ENCODE measurements around the gene KRTCAP2.
"Not testable (repeated sequence)": the region's sequence is repeated elsewhere in the genome, so short reads cannot be mapped to it uniquely, and the experiment has no call there.

The KRTCAP2 gene
- total RNA-seq, result 3.2 reads per million, percentile 12 among the genes with 10 or more reads in this experiment

DNA sequence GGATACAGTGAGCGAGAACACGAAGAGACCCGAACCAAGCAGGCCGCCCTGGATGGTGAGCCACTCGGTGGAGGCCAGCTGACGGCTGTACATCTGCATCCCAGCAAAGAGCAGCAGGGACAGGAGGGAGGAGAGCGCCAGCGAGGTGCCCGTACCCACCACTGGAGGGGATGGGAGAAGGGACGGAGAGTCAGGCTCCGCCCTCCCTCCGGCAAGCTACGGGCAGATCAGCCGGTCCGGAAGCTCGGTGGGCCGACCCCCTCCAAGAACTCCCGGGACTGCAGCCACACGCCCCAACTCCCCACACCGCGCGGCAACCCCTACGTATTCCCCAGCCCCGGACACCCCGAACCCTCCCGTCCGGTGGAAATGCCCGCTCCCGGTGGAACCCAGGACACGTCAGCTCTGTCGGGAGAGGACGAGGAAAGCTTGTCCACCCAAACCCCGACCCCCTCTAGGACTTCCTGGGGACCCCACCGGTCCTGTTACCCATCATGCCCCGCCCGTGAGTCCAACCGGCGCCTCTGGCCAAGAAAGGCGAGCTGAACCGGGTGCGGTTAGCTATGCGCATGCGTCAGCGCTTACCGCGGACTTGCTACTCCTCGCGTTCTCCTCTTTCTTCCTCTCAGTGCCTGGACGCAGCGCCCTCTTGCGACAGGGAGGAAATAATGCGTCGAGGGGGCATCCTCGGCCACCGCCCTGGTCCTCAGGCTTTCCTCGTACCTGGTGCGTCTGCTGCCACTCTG lies at the start of gene KRTCAP2:
KRTCAP2 (minus strand) TSS at position 573 of the 746 bp plus-strand sequence; CDS start at position 493, 80 bp downstream.
- peak; percentile 91 for DNase-seq

- not testable (repeated sequence) for DNase-seq
Observed at GRCh38 chr1:155220211-155220965, 47.3 kb upstream of the KRTCAP2 start.

DNA sequence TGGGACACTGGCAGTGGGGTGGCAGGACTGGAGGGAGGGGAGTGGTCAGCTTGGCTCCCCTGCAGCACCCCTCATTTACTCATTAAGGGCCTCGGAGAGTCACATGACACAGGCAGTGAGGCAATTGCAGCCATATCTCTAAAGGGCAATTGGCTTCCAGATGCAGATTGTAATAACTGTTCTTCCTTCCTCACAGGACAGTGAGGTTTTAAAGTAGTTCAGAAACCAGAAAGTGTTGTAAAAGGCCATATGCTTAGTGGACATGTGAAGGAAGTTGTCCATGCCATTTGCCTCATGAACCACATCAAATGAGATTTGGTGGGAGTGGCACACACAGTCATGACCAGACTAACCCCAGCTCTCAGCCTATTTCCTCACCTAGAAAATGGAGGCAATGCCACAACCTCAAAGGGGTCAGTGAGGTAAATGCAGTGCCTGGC lies 46.5 kb upstream of the KRTCAP2 start:
- DNase-seq, result no peak

GRCh38 chr1:155218854-155219591 lies 45.9 kb upstream of the KRTCAP2 start:
- no peak for DNase-seq

DNA sequence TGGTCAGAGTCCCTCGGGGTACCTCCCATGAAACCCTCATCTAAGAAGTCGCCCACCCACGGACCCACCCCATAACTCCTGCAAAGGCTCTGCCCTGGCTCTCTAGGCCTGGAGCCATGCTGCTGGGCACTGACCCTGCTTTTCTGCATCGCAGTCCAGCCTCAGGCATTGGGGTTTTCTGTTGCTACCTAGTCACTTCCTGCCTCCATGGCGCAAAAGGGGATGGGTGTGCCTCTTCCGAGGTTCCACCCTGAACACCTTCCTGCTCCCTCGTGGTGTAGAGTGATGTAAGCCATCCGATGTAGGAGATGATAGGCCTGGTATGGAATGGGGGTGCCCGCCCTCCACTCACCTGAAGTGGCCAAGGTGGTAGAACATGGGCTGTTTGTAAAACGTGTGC lies 41.6 kb upstream of the KRTCAP2 start:
- not testable (repeated sequence) for DNase-seq

GRCh38 chr1:155212051-155212440 lies 38.9 kb upstream of the KRTCAP2 start:
- not testable (repeated sequence) for DNase-seq

- not testable (repeated sequence) for DNase-seq
Observed at GRCh38 chr1:155211381-155212050, 38.4 kb upstream of the KRTCAP2 start.

DNA sequence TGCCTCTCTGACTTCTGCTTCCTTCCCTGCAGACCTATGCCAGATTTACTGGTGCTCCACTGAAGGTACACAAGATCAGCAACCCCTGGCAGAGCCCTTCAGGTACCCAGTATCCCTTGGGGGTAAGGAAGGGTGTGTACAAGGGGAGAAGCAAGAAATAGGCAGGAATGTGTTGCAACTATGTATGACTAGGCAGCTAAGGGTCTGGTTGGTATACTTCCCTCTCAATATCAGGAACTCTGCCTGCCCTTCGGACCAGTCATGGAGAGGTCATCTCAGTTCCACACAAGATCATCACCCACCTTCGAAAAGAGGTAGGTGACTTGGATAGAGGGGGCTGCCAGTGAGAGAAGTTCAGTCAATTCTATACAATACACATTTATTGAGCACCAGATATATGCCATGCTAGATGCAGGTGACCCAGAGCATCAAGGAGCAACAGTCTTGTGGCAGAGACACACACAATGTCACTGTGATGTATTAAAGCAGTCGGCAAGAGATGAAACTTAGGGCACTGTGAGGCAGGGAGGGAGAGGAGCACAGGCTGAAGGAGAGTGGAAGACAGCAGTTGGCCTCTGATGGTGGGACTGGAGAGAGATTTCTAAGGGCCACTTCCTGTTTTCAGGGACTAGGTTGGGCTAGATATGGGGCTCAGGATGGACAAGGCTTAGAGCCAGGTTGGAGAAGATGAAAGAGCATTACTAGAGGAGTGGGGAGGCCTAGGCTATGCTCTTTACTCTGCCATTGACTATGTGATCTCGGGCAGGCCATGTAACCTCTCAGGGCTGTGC lies 37.4 kb upstream of the KRTCAP2 start:
- DNase-seq, result no peak

- DNase-seq, result no peak
Observed at GRCh38 chr1:155209312-155209721, 36.2 kb upstream of the KRTCAP2 start.

DNA sequence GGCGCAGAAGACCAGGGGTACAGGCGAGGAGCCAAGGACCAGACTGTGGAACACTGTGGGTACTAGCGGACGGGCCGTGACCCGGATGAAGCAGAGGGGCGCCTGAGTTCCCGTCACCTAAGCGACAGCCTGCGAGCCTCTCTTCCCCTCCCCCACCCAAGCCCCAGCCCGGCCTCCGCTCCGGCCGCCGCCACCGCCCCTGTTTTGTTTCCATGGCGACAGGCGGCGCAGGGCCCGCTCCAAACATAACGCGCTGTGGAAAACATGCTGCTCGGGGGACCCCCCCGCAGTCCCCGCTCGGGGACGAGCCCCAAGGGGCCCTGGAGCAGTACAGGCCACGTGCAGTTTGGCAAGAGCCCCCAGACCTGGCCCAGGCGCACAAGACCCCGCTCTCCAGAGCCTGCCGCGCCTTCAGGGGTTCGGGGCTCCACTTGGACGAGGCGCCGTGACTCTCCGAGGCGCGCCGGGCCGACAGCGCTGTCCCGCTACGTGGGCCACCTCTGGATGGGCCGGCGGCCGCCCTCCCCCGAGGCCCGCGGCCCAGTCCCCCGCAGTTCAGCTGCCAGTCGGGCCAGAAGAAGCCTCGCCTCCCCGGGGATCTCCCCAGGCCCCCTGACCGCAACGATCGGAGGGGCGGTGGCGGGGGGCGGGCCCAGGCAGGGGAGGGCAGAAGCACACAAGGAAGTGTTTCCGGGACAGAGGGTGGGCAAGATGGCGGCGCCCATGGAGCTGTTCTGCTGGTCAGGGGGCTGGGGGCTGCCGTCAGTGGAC lies 35.6 kb upstream of the KRTCAP2 start, which contains the start of gene MTX1:
MTX1 (plus strand) TSS at position 155 of the 771 bp plus-strand sequence; CDS start at position 265, 110 bp downstream.
- peak; percentile 84 for DNase-seq

DNA sequence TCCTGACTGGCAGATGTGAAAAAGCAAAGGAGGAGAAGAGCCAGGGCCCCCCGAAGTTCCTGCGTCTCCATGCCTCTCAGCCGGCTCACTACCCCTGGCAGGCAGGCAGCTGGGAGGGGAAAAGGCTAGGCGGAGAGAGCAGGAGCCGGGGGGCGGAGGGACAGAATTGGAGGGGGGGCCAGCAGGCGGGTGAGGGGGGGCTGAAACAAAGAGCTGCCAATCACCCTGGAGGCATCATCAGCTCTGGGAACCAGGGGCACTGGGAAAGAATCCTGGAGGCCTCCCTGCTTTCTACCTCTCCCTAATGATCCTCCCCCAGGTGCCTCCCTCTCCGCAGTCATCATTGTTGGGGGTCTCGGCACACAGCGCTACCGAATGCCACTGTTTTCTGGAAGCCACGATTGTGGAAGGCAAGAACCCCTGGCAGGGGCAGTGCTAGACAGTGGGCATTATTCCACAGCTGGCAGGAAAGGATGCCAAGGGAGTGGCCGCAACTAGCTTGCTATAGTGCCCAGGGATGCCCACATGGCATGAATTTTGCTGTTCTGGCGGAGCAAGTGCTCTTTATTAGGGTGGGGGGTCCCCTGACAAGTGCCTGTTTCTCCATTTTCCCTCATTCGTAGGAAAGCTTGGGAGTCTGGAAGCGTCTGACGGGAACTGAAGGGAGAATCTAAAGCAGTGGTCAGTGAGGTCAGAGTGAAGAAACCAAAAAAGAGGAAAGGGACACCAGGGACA lies 34.9 kb upstream of the KRTCAP2 start, which contains the start of gene THBS3:
THBS3 (minus strand) TSS at position 92 of the 735 bp plus-strand sequence; CDS start at position 71, 21 bp downstream.
- no peak for DNase-seq

GRCh38 chr1:155206891-155207805 lies 34.0 kb upstream of the KRTCAP2 start:
- peak; percentile 90 for DNase-seq

GRCh38 chr1:155205969-155206593 lies 33.0 kb upstream of the KRTCAP2 start:
- no peak for DNase-seq

DNA sequence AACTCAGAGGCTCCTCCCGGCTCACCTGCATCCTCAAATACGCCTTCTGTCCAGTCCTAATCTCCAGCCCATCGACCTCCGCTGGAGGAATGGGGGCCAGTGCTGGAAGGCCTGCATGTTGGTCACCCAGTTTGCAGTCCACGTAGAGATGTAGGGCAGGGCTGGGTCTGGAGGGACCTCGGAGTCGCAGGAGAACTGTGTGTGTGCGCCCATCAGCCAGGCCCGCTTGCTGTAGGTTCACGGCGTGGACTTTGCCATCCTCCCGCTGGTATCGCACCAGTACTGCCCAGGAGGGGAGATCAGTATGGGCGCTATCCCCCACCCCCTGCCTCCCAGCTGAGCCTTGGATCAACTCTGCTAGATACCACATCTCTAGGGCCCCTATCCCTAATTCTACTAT lies 31.9 kb upstream of the KRTCAP2 start:
- no peak for DNase-seq

DNA sequence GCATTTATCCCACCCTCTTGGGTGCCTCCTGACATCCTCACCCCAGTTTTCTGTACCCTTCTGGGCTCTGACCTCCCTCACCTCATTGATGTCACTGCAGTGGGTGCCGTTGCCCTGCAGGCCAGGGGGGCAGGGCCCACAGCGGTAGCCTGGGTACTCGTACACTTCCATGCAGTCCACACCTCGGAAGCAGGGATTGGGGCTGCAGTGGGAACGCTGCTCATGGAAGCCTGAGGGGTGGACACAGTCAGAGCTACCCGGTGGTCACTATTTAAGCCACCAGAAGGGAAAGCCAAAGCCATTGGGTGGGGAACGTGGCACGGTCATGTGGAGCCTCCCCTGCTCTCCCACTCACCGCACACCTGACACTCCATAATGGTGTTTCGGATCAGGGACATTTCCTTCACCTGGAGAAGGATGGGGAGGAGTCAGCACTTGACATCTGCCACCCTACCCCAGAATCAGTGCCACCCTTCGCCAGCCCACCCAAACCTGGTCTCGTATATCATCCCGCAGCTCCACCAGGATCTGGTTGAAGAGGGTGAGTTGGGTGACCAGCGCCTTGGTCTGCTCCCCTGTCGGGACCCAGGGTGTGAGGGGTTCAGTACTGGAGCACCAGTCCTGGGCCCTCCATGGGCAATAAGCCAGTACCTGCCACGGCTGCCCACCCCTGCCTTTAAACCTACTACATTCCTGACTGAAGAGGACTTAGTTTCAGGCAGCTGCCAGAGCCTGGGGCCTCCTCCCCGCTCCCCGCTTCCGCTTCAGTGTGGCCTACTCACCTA lies 29.8 kb upstream of the KRTCAP2 start:
- DNase-seq, result no peak

DNA sequence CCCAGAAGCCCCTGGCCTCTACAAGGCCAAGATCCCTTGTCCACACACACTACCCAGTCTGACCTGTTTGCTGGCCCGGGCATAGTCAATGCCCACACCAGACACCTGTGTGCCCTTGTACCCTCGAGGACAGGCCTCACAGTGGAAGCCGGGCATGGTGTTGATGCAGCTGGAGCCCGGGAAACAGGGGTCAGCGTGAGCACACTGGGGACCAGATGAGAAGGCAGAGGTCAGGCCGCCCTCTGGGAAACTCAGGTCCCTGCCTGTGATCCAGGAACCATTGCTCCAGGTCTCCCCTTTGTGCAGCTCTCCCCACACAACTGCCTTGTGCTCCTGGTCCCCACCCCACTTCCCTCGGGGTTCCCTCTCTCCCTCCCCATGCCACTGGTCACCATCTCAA lies 29.1 kb upstream of the KRTCAP2 start:
- no peak for DNase-seq

DNA sequence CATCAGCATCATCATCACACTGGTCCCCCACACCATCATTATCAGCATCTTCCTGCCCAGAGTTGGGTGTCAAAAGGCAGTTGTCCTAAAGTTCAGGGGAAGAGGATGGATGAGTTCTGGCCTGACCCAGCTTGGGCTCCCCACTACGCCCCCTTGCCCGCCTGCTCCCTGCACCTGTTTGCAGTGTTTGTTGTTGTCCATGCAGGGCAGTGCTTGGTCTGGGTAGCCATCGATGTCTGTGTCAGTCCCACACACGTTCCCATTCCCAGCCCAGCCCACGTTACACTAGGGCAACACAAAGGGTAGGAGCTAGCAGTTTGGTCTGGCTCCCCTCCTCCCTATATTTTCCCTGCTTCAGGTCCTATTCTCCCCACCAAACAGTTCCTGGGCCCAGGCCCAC lies 27.8 kb upstream of the KRTCAP2 start:
- DNase-seq, result no peak

Measured in effector CD4-positive, alpha-beta T cell (primary cell).